Esophagus squamous epithelium (tissue), 4 donors: ENCODE data around the gene FURIN.
"Not testable (repeated sequence)": the region's sequence is repeated elsewhere in the genome, so short reads cannot be mapped to it uniquely, and the experiment has no call there.

Experiments
- CTCF ChIP-seq, 6 experiments: fragments of 450-650 bp in 4 of 6; fragments of 200-600 bp in 2 of 6; sonication (generic) in 2 of 6; IDR thresholded peaks; one replicate each; pipeline ENCODE4 v1.5.1; 2016 to 2019; ENCODE audit warnings: antibody characterized with exemption in 6 of 6, mild to moderate bottlenecking in 4 of 6, moderate library complexity in 4 of 6
- POLR2A ChIP-seq, 4 donors: fragments of 450-650 bp; IDR thresholded peaks; one replicate each; pipeline ENCODE4 v1.6.1; 2017; ENCODE audit warnings: antibody characterized with exemption in 4 of 4, mild to moderate bottlenecking in 4 of 4, moderate library complexity in 3 of 4

GRCh38 chr15:90897131-90897655, 28.8 kb downstream of the FURIN start:
- TF ChIP-seq POLR2A, CTCF (IDR thresholded peaks at IDR 0.05): not testable (repeated sequence)
